Upper lobe of left lung (tissue), 6 donors: ENCODE measurements around the gene OR14I1. TPM values are rescaled to one million over a fixed set of nuclear protein-coding genes. Genes with fewer than 3 reads are reported as not detected.

Experiments
- ATAC-seq, 2 donors: fragments of 200-7000 bp; cut with Tn5 transposase; one replicate each; pipeline ENCODE4 v1.9.1; 2022; ENCODE audit warnings: mild to moderate bottlenecking in 2 of 2, moderate library complexity in 2 of 2; ENCODE audit not compliant: low FRiP score in 2 of 2
- DNase-seq, 2 donors: peaks; one replicate each; pipeline ENCODE4 v3.0.0-alpha.2; 2019 to 2020
- H3K27ac ChIP-seq, 4 donors: fragments of 200-600 bp; sonication (generic); one replicate each; pipeline ENCODE4 v1.5.1; 2016 to 2019
- H3K27me3 ChIP-seq, 4 donors: fragments of 200-600 bp; sonication (generic); one replicate each; pipeline ENCODE4 v1.5.1; 2017 to 2019
- H3K36me3 ChIP-seq, 4 donors: fragments of 200-600 bp; sonication (generic); one replicate each; pipeline ENCODE4 v1.5.1; 2016 to 2019
- H3K4me1 ChIP-seq, 4 donors: fragments of 200-600 bp; sonication (generic); one replicate each; pipeline ENCODE4 v1.5.1; 2018 to 2019
- H3K4me3 ChIP-seq, 4 donors: fragments of 200-600 bp; sonication (generic); one replicate each; pipeline ENCODE4 v1.5.1; 2017 to 2019; ENCODE audit warnings: mild to moderate bottlenecking in 2 of 4, moderate library complexity in 1 of 4
- H3K9me3 ChIP-seq, 4 donors: fragments of 200-600 bp; sonication (generic); one replicate each; pipeline ENCODE4 v1.5.1; 2018 to 2019
- EP300 ChIP-seq, 4 donors: sonication (generic); formaldehyde crosslinking; IDR thresholded peaks; one replicate each; pipeline ENCODE4 v1.5.1; 2017; ENCODE audit warnings: antibody characterized with exemption in 4 of 4, control low read depth in 2 of 4
- POLR2A ChIP-seq, 4 donors: fragments of 450-650 bp; IDR thresholded peaks; one replicate each; pipeline ENCODE4 v1.5.1; 2016 to 2017; ENCODE audit warnings: antibody characterized with exemption in 4 of 4, mild to moderate bottlenecking in 2 of 4
- POLR2AphosphoS5 ChIP-seq, 2 donors: sonication (generic); formaldehyde crosslinking; IDR thresholded peaks; one replicate each; pipeline ENCODE4 v1.5.1; 2017; ENCODE audit warnings: antibody characterized with exemption in 2 of 2
- WGBS, 2 donors: methylation state at CpG; one replicate each; pipeline ENCODE4 v1.1.5; 2017 to 2018; 5-methylcytosine and 5-hydroxymethylcytosine counted together
- total RNA-seq, 6 donors: library from RNA; depleted of rRNA in 4 of 6; stranded (reverse); fragments of >200 nt in 4 of 6; gene quantifications; one replicate each; pipeline versions ENCODE4 v1.1.0 to v1.2.1, GENCODE V29; 2016 to 2021
- TF ChIP-seq, protein P1 (sequence below), 6 experiments: fragments of 450-650 bp in 4 of 6; fragments of 200-600 bp in 2 of 6; sonication (generic) in 2 of 6; IDR thresholded peaks; one replicate each; pipeline ENCODE4 v1.5.1; 2016 to 2019; ENCODE audit warnings: antibody characterized with exemption in 6 of 6
- donor health status: DM: no; HTN: no; CAD: no; lungs with moderate emphysema.
- donor health status: DM: no; HTN: yes; CAD: no; lungs with severe emphysema.

Gene OR14I1
- total RNA-seq, 6 donors from 2014 or later: not detected

DNA sequence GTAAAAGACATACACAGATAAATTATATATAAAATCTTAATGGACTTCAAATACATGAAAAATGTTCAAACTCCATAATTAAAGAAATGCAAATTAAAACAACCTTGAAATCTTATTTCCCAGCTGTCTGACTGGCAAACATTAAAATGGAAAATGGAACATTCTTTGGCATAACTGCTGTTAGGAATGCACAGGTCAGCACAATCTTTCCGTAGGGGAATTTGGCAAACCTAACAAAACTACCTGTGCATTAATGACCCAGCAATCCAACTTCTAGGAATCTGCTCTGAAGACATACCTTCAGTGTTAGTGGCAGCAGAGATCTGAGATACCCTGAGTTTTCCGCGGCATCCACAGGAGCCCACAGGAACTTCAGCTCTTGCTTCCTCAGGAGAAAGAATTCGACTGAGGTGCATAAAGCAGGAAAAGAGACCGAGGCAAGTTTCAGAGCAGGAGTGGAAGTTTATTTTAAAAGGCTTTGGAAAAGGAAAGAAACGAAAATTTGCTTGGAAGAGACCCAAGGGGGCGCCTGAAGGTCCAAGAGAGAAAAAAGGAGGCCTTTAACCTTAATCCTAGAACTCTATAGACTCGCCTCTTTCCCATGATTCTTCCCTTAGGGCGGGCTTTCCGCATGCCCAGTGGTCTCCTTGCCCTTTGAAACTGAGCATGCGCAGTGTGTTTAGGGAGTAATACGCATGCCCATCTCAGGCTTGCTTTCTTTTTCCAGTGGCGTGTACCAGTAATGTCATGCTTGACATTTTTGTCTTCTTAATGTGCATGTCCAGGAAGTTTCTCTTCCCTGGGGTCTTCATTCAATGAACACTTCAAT lies 28.2 kb upstream of the OR14I1 start:
- ATAC-seq (no peak), DNase-seq (no peak)
- Histone ChIP-seq H3K4me3 (no peak overlapping the region), H3K36me3 (no peaks in the 10 kb centered on the region), H3K27ac (no peak overlapping the region), H3K9me3 (no peaks in the 10 kb centered on the region), H3K4me1 (no peaks in the 10 kb centered on the region), H3K27me3 (no peaks in the 10 kb centered on the region)
- WGBS, 2 donors: 74 to 78% methylated on average over 13 of the region's 13 CpGs
- TF ChIP-seq POLR2AphosphoS5 (IDR thresholded peaks at IDR 0.05) (no peak), EP300 (IDR thresholded peaks at IDR 0.05) (no peak), POLR2A (IDR thresholded peaks at IDR 0.05) (no peak)
- TF ChIP-seq, protein P1, sequence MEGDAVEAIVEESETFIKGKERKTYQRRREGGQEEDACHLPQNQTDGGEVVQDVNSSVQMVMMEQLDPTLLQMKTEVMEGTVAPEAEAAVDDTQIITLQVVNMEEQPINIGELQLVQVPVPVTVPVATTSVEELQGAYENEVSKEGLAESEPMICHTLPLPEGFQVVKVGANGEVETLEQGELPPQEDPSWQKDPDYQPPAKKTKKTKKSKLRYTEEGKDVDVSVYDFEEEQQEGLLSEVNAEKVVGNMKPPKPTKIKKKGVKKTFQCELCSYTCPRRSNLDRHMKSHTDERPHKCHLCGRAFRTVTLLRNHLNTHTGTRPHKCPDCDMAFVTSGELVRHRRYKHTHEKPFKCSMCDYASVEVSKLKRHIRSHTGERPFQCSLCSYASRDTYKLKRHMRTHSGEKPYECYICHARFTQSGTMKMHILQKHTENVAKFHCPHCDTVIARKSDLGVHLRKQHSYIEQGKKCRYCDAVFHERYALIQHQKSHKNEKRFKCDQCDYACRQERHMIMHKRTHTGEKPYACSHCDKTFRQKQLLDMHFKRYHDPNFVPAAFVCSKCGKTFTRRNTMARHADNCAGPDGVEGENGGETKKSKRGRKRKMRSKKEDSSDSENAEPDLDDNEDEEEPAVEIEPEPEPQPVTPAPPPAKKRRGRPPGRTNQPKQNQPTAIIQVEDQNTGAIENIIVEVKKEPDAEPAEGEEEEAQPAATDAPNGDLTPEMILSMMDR (IDR thresholded peaks at IDR 0.05): no peak

DNA sequence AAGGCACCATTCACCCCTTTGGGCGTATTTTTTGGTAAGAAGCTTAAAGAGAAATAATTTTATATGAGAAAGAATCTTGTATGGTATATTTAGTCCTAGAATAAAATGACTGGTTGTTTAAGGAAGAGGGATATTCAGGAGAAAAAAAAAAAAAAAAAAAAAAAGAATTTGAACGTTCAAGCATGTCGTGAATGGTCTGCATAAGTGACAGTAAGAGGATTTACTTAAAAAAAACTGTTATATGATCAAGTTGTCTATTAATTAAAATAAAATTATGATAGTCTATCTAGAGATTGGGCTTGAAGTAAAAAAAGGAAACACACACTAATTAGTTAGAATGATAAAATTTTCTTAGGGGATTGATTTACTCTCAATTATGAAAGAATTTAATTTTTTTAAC lies 11.7 kb upstream of the OR14I1 start:
- ATAC-seq: no peak
- WGBS, 2 donors: 50 to 54% methylated on average over 3 of the region's 3 CpGs
- peaks cover 0 to 8% (median 0%) of the 10 kb centered on the region in 4 donors for H3K4me1 ChIP-seq
- no peaks in the 10 kb centered on the region for H3K27me3 ChIP-seq
- no peak for DNase-seq
- H3K27ac ChIP-seq: no peak overlapping the region
- H3K9me3 ChIP-seq: peaks cover 0 to 16% (median 8%) of the 10 kb centered on the region in 4 donors
- no peak overlapping the region for H3K4me3 ChIP-seq
- H3K36me3 ChIP-seq: no peaks in the 10 kb centered on the region
- no peak for TF ChIP-seq EP300 (IDR thresholded peaks at IDR 0.05)
- TF ChIP-seq POLR2AphosphoS5 (IDR thresholded peaks at IDR 0.05): no peak

DNA sequence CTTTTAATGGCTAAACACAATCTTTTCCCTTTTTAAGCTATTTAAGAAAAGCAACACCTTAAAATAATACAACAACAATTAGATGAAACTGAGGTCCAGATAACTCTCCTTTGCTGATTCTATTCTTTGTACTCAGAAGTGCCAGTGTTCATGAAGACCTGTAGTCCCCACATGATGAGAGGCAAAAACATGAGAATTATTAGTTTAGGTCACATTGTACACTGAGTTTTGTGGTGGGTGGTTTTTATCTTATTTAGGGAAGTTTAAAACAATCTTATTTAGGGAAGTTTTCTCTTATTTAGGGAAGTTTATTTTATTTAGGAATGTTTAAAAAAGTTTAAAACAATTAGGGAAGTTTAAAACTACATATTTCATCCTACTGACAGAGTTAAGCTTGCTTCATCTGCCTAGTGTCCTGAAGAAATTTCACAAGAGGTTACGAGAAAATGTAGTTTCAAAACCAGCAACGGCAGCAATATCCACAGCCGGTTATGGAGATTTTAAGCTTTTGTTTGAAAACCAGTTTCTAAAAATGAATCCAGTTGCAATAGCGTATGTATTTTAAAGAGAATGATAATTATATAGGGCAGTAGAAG lies 7.8 kb upstream of the OR14I1 start:
- H3K27ac ChIP-seq: peak overlapping the region in 3 of 4 donors; percentile 6 to 53 (median 40)
- peak in 1 of 2 donors; percentile 64 for ATAC-seq
- no peak overlapping the region for H3K4me3 ChIP-seq
- no peaks in the 10 kb centered on the region for H3K27me3 ChIP-seq
- peaks cover 0 to 11% (median 8%) of the 10 kb centered on the region in 4 donors for H3K9me3 ChIP-seq
- no peak for DNase-seq
- 58 to 63% methylated on average over 4 of the region's 4 CpGs for WGBS, 2 donors
- H3K36me3 ChIP-seq: no peaks in the 10 kb centered on the region
- H3K4me1 ChIP-seq: peaks cover 0 to 8% (median 0%) of the 10 kb centered on the region in 4 donors
- TF ChIP-seq POLR2A (IDR thresholded peaks at IDR 0.05) (no peak), POLR2AphosphoS5 (IDR thresholded peaks at IDR 0.05) (no peak), EP300 (IDR thresholded peaks at IDR 0.05) (no peak)
- TF ChIP-seq, protein P1 (IDR thresholded peaks at IDR 0.05): no peak

DNA sequence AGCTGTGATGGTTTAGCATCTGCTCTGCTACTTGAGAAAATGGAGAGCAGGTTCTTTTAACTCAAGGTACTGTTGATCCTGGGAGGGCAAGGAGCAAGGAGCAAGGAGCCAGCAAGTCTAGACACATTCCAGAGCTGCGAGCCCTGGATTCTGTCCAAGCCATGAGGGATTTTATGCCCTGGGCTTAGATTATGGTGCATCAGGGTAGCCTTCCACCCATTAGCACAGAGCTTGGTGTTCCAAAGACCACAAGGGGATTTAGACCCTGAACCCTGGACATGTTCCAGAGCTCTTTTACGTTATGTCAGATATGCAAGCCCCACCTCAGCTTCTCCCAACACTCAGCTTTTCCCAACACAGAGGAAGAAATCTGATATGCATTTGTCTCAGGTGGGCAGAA lies 2.0 kb upstream of the OR14I1 start:
- H3K4me3 ChIP-seq: no peak overlapping the region
- no peaks in the 10 kb centered on the region for H3K36me3 ChIP-seq
- H3K27me3 ChIP-seq: no peaks in the 10 kb centered on the region
- ATAC-seq: no peak
- no peaks in the 10 kb centered on the region for H3K9me3 ChIP-seq
- H3K27ac ChIP-seq: no peak overlapping the region
- TF ChIP-seq POLR2AphosphoS5 (IDR thresholded peaks at IDR 0.05) (no peak), POLR2A (IDR thresholded peaks at IDR 0.05) (no peak), EP300 (IDR thresholded peaks at IDR 0.05) (no peak)
- TF ChIP-seq, protein P1 (IDR thresholded peaks at IDR 0.05): no peak
- no peaks in the 10 kb centered on the region for H3K4me1 ChIP-seq
- no peak for DNase-seq
- 61 to 80% methylated on average over 1 to 2 of the region's 2 CpGs for WGBS, 2 donors

DNA sequence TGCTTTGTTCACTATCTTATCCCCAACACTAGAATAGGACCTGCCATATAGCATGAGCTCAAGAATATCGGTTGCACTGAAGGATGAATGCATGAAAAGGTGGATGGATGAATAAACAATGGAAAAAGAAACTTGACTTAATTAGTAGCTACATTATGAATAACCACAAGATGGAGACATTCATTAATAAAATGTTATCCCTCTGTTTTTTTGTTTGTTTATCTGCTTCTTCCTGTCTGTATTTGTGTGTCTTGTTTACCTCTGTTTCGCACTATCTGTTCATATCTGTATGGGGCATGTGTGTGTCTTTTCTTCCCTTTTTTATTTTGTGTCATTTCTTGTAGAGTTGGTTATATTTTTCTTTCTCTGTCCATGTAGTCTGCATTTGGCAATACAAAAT lies 1.1 kb upstream of the OR14I1 start:
- H3K27ac ChIP-seq: no peak overlapping the region
- TF ChIP-seq, protein P1 (IDR thresholded peaks at IDR 0.05): no peak
- TF ChIP-seq POLR2A (IDR thresholded peaks at IDR 0.05): no peak
- TF ChIP-seq EP300 (IDR thresholded peaks at IDR 0.05): no peak
- TF ChIP-seq POLR2AphosphoS5 (IDR thresholded peaks at IDR 0.05): no peak
- no peaks in the 10 kb centered on the region for H3K4me1 ChIP-seq
- ATAC-seq (no peak), DNase-seq (no peak)
- H3K9me3 ChIP-seq: no peaks in the 10 kb centered on the region
- H3K36me3 ChIP-seq: no peaks in the 10 kb centered on the region
- WGBS, 2 donors: 81 to 84% methylated on average over 2 of the region's 2 CpGs
- H3K27me3 ChIP-seq: no peaks in the 10 kb centered on the region
- H3K4me3 ChIP-seq: no peak overlapping the region
